Endodermal cell (in vitro differentiated cells): Measurements from ENCODE around the gene ZDHHC11. TPM values are rescaled to one million over a fixed set of nuclear protein-coding genes. Genes with fewer than 3 reads are reported as not detected.
"Not testable (repeated sequence)": the region's sequence is repeated elsewhere in the genome, so short reads cannot be mapped to it uniquely, and the experiment has no call there.

Experiments
- DNase-seq: peaks from one replicate; pipeline ENCODE4 v3.0.0-alpha.2; 2017
- H3K27ac ChIP-seq: 2 replicates; pipeline ENCODE4 v1.5.1; 2013; ENCODE audit warnings: mild to moderate bottlenecking, low read depth, low read length, moderate library complexity
- H3K27me3 ChIP-seq: 2 replicates; pipeline ENCODE4 v1.6.1; 2013; ENCODE audit warnings: mild to moderate bottlenecking, low read length, moderate library complexity; ENCODE audit not compliant: insufficient read depth, control insufficient read depth, poor library complexity, severe bottlenecking
- H3K36me3 ChIP-seq: 2 replicates; pipeline ENCODE4 v1.7.0; 2013; ENCODE audit warnings: mild to moderate bottlenecking, low read length, moderate library complexity; ENCODE audit not compliant: control insufficient read depth, insufficient read depth
- H3K4me1 ChIP-seq: one replicate; pipeline ENCODE4 v1.7.0; 2013; ENCODE audit warnings: low read length; ENCODE audit not compliant: control insufficient read depth, insufficient read depth
- H3K4me3 ChIP-seq: 2 replicates; pipeline ENCODE4 v1.5.1; 2013; ENCODE audit warnings: mild to moderate bottlenecking, low read length, moderate library complexity
- H3K9ac ChIP-seq: 2 replicates; pipeline ENCODE4 v1.6.1; 2013; ENCODE audit warnings: mild to moderate bottlenecking, low read length, moderate library complexity; ENCODE audit not compliant: poor library complexity, severe bottlenecking; ENCODE audit errors: extremely low read depth
- H3K9me3 ChIP-seq: 2 replicates; pipeline ENCODE4 v1.6.1; 2013; ENCODE audit warnings: mild to moderate bottlenecking, low read length, moderate library complexity; ENCODE audit not compliant: control insufficient read depth
- H3K27ac Mint-ChIP-seq: 2 replicates; pipeline ENCODE4 v1.8.0; 2020; ENCODE audit warnings: mixed read lengths
- H3K27me3 Mint-ChIP-seq: 2 replicates; pipeline ENCODE4 v1.8.0; 2021; ENCODE audit warnings: mild to moderate bottlenecking, mixed read lengths; ENCODE audit not compliant: insufficient read depth
- H3K36me3 Mint-ChIP-seq: 2 replicates; pipeline ENCODE4 v1.8.0; 2020; ENCODE audit warnings: low read depth, mixed read lengths
- H3K4me1 Mint-ChIP-seq: 2 replicates; pipeline ENCODE4 v1.8.0; 2020; ENCODE audit warnings: mixed read lengths
- H3K4me3 Mint-ChIP-seq: 2 replicates; pipeline ENCODE4 v1.8.0; 2020; ENCODE audit warnings: mild to moderate bottlenecking, moderate library complexity, mixed read lengths
- H3K9me3 Mint-ChIP-seq: 2 replicates; pipeline ENCODE4 v1.8.0; 2020; ENCODE audit warnings: mild to moderate bottlenecking, mixed read lengths
- CTCF ChIP-seq: fragments of 200-600 bp; sonication (generic); conservative IDR thresholded peaks from 2 replicates; pipeline ENCODE4 v1.5.0; 2021; ENCODE audit warnings: antibody characterized with exemption, mild to moderate bottlenecking
- WGBS, 2 experiments: methylation state at CpG; one replicate each; pipeline versions ENCODE4 v1.1.5 to v1.1.7; 2013; ENCODE audit warnings: missing lambda C conversion rate in 2 of 2, mixed read lengths in 1 of 2; ENCODE audit not compliant: insufficient coverage in 1 of 2, insufficient read length in 1 of 2; 5-methylcytosine and 5-hydroxymethylcytosine counted together
- total RNA-seq, 2 donors: library from RNA; stranded (reverse); fragmentation: NEBNext Ultra II Directional in 1 of 2; extraction: Animal tissue kit (Norgen Biotek cat#: 25700) in 1 of 2; gene quantifications; 2 replicates in 1 of 2; 3 replicates in 1 of 2; pipeline ENCODE4 v1.2.1, GENCODE V29; 2021

Gene ZDHHC11
- total RNA-seq, 2 donors from 2014 or later = 10.6 to 28.9 TPM

- WGBS, 2 experiments = 81 to 90% methylated on average over 9 to 21 of the region's 21 CpGs
- Mint-ChIP-seq H3K27me3 (no peaks in the 10 kb centered on the region), H3K4me1 (peaks cover 5% of the 10 kb centered on the region), H3K4me3 (no peak overlapping the region), H3K9me3 (no peaks in the 10 kb centered on the region), H3K27ac (no peak overlapping the region), H3K36me3 (peaks cover 6% of the 10 kb centered on the region)
- Histone ChIP-seq H3K27ac (peak overlapping the region; percentile 10), H3K27me3 (no peaks in the 10 kb centered on the region), H3K9ac (no peak overlapping the region), H3K36me3 (no peaks in the 10 kb centered on the region), H3K4me3 (no peak overlapping the region), H3K9me3 (no peaks in the 10 kb centered on the region), H3K4me1 (no peaks in the 10 kb centered on the region)
- no peak for TF ChIP-seq CTCF
- no peak for DNase-seq
Measured at GRCh38 chr5:855771-856530, 5.2 kb upstream of the ZDHHC11 start.

GRCh38 chr5:854966-855743, 4.4 kb upstream of the ZDHHC11 start:
- no peak for DNase-seq
- Mint-ChIP-seq H3K9me3 (no peaks in the 10 kb centered on the region), H3K4me3 (no peak overlapping the region), H3K27ac (peak overlapping the region; percentile 39), H3K27me3 (no peaks in the 10 kb centered on the region), H3K4me1 (peaks cover 5% of the 10 kb centered on the region), H3K36me3 (peaks cover 2% of the 10 kb centered on the region)
- Histone ChIP-seq H3K4me1 (no peaks in the 10 kb centered on the region), H3K9me3 (no peaks in the 10 kb centered on the region), H3K27me3 (no peaks in the 10 kb centered on the region), H3K9ac (no peak overlapping the region), H3K36me3 (no peaks in the 10 kb centered on the region), H3K4me3 (no peak overlapping the region), H3K27ac (no peak overlapping the region)
- no peak for TF ChIP-seq CTCF
- WGBS, 2 experiments = 91 to 92% methylated on average over 24 to 32 of the region's 32 CpGs

GRCh38 chr5:854217-854616, 3.4 kb upstream of the ZDHHC11 start:
- Mint-ChIP-seq H3K27me3 (no peaks in the 10 kb centered on the region), H3K9me3 (no peaks in the 10 kb centered on the region), H3K36me3 (peaks cover 1% of the 10 kb centered on the region), H3K4me1 (peaks cover 4% of the 10 kb centered on the region), H3K4me3 (no peak overlapping the region), H3K27ac (no peak overlapping the region)
- no peaks in the 10 kb centered on the region for H3K36me3 ChIP-seq
- no peak overlapping the region for H3K4me3 ChIP-seq
- no peak overlapping the region for H3K9ac ChIP-seq
- WGBS, 2 experiments = 90 to 95% methylated on average over 13 of the region's 13 CpGs
- H3K4me1 ChIP-seq = no peaks in the 10 kb centered on the region
- no peak for DNase-seq
- no peak overlapping the region for H3K27ac ChIP-seq
- TF ChIP-seq CTCF = no peak
- H3K27me3 ChIP-seq = no peaks in the 10 kb centered on the region
- no peaks in the 10 kb centered on the region for H3K9me3 ChIP-seq

- H3K36me3 ChIP-seq, H3K36me3 Mint-ChIP-seq, H3K27me3 ChIP-seq, H3K27ac Mint-ChIP-seq, H3K4me1 Mint-ChIP-seq, H3K4me3 ChIP-seq, H3K27me3 Mint-ChIP-seq, H3K9me3 ChIP-seq, H3K4me3 Mint-ChIP-seq, DNase-seq, H3K4me1 ChIP-seq, H3K27ac ChIP-seq, H3K9me3 Mint-ChIP-seq, H3K9ac ChIP-seq: not testable (repeated sequence)
- 88 to 95% methylated on average over 12 to 18 of the region's 18 CpGs for WGBS, 2 experiments
Measured at GRCh38 chr5:853416-854090, 2.8 kb upstream of the ZDHHC11 start.
